ENCODE measurements around the gene PGBD1.

GRCh38 chr6:28257042-28257441, 24.3 kb upstream of the PGBD1 start:
- no peak for TF ChIP-seq CTCF (IDR thresholded peaks at IDR 0.05; ENCODE audit: low read length)
- no peak for TF ChIP-seq EZH2 (IDR thresholded peaks at IDR 0.05; ENCODE audit: borderline replicate concordance, low read length)

Data from OCI-LY1 (cell line).